ENCODE results near the gene MAN1A1.
"Not testable (repeated sequence)": the region's sequence is repeated elsewhere in the genome, so short reads cannot be mapped to it uniquely, and the experiment has no call there.

MAN1A1 gene

GRCh38 chr6:119166024-119166784 is 183.4 kb downstream of the MAN1A1 start:
- DNase-seq: no peak

DNA sequence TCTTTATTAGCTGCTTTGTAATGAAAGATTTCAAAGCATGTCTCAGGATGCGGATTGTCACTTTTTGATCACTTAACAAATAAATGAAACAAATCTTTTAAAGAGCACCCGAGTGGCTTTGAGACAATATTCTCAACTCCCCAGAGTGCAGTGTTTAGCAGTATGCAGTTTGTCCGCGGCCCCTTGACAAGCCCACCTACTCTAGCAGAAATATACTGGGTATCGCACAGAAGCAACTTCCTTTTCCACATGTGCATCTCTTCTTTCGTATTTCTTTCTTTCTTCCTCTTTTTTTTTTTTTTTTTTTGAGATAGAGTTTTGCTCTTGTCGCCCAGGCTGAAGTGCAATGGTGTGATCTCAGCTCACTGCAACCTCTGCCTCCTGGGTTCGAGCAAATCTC is 186.6 kb downstream of the MAN1A1 start:
- no peak for DNase-seq

DNA sequence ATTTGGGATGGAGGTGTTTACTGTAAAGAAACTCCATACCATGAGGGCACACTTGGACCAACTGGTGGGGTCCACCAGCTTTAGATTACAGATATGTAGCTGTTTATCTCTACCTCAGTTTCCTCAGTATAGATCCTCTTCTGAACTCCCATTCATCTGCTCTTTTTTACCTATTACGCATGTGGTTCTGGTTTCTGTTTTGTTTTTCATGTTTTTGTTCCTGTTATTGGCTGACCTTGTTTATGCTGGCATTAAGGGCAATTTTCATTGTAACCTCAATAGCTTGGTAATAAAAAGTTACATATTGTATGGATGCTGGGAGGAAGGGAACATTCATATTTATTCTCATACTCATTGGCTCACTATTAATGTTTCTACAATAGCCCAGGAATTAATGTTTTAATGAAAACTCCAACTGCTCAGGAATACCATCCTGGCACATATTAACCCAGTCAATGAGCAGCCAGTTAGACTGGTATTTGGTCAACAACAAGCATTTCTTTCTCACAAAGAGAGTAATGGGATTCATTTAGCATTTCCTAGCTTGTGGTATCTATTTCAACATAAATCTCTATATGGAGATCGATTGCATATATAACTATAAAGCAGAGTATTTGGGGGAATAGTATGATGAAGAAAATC is 187.3 kb downstream of the MAN1A1 start:
- no peak for DNase-seq

DNA sequence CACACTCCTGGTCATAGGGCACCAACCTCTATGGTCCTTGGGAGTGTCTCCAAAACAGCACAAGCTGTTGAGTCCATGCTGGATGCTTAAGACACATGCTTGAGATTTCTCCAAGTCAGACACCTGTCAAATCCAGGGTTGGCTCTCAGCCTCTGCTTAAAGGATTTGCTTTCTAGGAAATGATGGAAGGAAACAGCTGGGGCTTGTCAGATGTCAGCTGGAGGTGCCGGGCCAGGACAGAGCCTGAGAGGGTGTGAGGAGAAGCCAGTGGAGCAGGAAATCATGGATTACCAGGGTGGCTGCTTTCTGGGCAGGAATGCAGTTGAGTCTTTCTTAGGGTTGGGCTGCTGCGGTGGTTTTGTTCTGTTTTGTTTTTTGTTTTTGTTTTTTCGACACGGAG is 188.1 kb downstream of the MAN1A1 start:
- no peak for DNase-seq

DNA sequence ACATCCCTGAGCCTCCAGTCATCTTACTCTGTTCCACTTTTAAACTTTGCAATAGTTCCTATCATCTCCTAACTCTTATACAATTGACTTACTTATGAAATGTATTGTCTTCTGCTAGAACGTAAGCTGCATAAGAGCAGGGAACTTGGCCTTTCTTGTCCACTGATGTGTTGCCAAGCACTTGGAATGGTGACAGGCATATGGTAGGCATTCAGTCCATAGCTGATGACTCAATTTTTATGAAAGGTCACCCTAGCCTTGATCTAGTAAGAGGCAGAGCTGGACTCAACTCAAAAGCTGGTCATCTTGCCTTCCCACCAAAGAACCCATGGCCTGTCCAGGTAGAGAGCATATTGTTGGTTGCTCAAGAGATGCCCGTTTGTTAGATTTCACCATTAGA is 188.7 kb downstream of the MAN1A1 start:
- no peak for DNase-seq

- DNase-seq: no peak
Measured at GRCh38 chr6:119158057-119158848, 191.3 kb downstream of the MAN1A1 start.

DNA sequence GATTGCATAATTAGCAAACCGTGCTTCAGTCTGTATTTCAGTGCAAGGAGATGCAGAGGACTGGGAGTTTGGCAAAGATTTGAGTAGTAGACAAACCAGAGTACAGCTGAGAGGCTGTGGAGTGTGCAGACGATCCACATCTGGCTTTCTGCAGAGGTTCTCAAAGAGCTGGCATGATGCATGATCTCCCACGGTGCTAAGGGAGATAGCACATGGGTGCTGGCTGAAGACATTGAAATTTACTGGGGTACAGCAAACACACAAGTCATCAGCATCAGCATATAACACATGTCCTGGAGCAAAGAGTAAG is 192.1 kb downstream of the MAN1A1 start:
- no peak for DNase-seq

DNA sequence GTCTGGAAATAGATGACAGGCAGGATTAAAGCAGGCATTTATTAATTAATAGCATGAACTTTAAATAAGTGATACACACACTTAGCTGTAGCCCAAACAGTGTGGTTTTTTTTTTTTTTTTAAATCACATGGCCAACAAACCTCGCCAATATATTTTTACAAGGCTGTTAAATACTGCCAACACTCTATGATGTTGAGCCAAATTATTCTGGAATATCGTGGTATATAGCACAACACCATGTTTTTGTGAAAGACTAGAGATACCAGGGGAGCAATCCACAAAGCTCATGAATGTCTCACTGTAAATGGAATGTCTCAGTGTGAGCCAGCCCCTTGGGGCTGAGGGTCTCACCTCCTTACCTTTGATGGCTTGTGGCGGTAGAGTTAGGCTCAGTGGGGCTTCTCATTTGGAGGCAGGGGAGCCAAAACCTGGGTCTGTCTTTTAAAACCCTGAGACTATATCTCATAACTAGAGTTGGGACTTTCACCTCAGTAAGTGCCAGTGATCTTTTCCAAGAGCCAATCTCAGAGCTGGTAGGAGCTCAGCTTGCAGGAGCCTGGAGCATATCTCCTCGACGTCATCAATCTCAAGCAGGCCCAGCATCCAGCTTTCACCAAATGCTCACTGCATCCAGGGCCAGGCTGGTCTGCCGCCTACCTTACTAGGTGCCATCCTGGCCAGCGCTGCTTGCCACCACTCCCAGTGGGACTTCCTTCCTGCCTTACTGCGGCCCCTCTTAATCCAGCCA is 192.6 kb downstream of the MAN1A1 start:
- no peak for DNase-seq

- not testable (repeated sequence) for DNase-seq
Measured at GRCh38 chr6:119156082-119156481, 193.5 kb downstream of the MAN1A1 start.

- no peak for DNase-seq
Measured at GRCh38 chr6:119152187-119152586, 197.4 kb downstream of the MAN1A1 start.

DNA sequence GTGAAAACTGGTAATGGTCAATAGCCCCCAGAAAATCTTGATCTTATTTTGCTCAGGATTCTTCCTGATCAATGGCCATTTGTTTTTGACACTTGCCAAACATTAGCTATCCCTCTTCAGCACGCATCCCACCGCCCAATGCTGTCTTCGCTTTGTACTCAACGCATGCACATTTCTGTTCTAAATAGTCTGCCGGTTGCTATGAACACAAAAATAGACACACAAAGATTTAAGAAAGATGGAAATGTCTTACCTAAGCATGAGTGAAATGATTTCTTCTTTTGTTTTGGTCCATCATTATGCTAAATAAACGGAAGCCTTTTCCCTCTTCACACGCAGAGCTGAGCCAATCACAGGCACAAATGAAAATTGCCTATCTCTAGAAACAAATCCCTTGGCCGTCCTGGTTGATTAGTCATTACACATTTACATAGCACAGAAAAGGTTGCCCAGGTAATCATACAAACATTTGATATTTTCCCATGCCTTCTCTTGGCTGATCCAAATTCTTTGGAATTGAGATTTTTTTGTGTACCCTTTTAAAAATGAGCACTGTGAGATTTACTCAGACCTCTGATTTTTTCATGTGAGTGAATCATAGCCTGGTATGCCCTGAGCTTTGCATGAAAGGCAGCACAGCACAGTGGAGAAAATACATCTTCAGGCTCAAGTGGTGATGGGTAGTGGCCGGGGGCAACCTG is 200.6 kb downstream of the MAN1A1 start:
- DNase-seq: no peak

- DNase-seq: peak; percentile 2
Measured at GRCh38 chr6:119148098-119148824, 201.3 kb downstream of the MAN1A1 start.

DNA sequence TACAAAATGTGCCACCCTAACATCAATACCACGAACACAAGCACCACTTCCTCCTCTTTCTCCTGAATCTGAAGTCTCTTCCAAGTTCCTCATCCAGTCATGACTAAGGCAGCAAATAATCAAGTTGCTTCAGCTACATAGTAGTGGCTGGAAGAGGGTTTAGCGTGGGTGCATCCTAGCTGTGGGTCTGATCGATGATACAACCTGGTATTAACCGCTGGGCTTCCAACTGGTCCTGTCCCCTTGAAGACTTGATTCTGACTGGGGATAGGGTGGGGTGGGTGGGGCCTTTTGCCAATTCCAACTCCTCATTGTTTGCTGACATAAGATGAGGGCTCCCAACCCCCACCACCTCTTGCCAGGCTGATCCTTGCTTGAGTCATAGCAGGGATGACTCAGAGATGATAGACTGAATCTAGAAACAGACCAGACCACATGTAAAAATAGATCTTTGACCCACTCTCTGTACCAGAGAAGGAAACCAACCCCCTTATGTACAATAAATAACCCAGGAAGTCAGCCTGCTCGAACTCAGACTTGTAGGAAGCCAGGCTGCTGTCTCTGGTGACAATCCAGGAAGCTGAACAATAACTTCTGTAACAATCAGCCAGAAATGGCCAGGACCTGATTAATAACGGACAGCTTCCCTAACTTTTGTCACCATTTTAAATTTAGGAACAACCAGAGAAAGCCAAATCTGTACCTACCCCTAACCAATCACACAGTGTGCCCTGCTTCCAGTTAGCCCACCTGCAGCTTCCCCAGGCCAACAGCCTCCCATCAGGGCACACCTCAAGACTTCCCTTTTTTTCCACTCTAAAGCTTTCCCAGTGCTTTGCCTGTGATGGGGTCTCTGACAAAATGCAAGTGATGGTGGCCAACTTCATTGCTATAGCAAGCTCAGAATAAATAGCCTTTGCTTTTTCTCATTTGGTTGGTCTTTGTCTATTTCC is 202.2 kb downstream of the MAN1A1 start:
- peak; percentile 28 for DNase-seq

DNA sequence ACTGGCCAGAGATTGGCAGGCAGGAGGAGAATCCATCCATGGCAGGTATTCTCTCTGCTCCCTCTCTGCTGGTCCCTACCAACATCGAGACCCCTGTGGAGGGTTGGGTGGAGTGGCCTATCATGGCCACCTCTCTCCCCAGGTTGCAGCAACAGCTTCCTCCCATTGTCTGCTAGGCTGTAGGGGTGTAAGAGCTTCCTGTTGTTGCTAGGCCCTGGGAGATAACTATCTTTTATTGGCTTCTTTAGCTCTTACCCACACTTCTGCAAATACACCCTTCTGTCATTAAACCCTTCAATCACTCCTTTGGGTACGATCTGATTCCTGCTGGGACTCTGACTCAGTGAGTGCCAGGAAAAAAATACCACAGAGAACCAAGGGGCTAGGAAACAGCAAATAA is 204.4 kb downstream of the MAN1A1 start:
- no peak for DNase-seq

- DNase-seq: no peak
Measured at GRCh38 chr6:119142637-119143036, 206.9 kb downstream of the MAN1A1 start.

DNA sequence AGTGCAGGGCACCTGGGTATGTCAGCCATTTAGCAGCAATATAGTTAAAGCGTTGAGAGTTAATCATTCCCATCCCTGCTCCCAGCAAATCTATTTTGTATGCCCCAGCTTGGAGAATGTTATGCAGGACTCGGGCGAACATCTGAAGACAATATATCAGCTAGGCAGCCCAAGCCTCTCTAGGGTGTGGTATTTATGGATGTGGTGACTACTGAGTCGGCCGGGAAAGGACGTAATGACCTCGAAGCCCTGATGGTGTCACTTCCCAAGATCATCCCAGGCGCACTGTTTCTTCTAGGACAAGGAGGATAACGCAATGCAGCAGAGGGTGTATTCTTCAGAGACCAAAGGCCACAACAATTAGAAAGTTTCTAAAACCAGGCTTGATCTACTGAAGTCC is 207.5 kb downstream of the MAN1A1 start:
- DNase-seq: no peak

- no peak for DNase-seq
Measured at GRCh38 chr6:119140196-119141140, 209.1 kb downstream of the MAN1A1 start.

GRCh38 chr6:119138906-119139541 is 210.5 kb downstream of the MAN1A1 start:
- DNase-seq: no peak

All from CD4-positive, alpha-beta T cell treated with Interleukin-6 for 4 hours (primary cell).